TTC549 (cell line): ENCODE results near the gene KDM2A.
"Not testable (repeated sequence)": the region's sequence is repeated elsewhere in the genome, so short reads cannot be mapped to it uniquely, and the experiment has no call there.

Source experiments
- FAIRE-seq: peaks from 2 replicates; lab custom pipeline; 2012; peaks lifted over from hg19 to GRCh38; lab: Jason Lieb, UNC

Gene KDM2A

GRCh38 chr11:67118181-67118766 lies 789 bp upstream of the KDM2A start:
- FAIRE-seq: no peak

DNA sequence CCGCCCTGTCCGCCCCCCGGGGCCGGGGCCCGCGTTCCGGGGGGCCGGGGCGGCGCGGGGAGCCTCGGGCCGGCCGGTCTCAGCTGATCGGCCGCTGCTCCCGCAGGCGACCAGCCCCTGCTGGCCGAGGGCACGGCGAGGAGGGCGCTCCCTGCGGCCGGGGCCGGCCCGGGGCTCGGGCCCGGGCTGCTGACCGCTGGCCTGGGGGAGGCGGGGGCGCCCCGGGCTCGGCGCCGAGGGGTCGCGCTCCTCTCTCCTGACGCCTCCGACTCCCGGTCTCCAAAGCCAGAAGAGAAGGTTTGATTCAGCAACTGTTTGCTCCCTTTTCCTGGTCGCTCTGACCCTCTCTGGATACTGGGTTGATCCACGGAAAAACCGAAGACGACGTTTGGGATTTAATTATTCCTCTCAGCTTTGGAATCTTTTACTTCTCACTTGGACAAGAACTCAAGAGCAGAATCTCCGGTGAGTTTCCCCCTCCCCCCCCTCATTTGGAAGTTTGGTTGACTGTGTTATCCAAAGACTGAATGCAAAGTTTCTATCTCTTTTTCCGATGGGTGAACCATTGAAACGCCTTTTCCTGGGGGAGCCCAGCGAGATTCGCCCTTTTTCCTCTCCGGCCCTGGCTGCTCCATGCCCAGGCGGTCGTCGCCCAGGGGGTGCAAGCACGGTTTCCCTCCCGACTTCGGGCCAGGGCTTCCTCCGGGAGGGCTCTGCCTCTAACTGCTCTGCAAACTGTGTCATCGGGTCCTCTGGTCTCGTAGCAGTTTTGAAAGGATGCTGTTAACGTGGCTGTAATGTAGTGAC lies 725 bp downstream of the KDM2A start:
- no peak for FAIRE-seq

- no peak for FAIRE-seq
These were observed 1.4 kb downstream of the KDM2A start for GRCh38 chr11:67120456-67120855.

- FAIRE-seq: no peak
These were observed 2.0 kb downstream of the KDM2A start for GRCh38 chr11:67120881-67121710.

GRCh38 chr11:67123801-67124200 lies 4.7 kb downstream of the KDM2A start:
- FAIRE-seq: not testable (repeated sequence)

DNA sequence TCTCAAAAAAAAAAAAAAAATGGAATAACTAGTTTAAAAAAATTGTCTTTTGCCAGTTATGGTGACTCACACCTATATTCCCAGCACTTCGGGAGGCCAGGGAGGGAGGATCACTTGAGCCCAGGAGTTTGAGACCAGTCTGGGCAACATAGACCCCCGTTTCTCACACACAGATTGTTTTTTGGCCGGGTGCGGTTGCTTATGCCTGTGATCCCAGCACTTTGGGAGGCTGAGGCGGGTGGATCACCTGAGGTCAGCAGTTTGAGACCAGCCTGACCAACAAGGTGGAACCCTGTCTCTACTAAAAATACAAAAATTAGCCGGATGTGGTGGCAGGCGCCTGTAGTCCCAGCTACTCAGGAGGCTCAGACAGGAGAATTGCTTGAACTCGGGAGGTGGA lies 7.2 kb downstream of the KDM2A start:
- FAIRE-seq: not testable (repeated sequence)

DNA sequence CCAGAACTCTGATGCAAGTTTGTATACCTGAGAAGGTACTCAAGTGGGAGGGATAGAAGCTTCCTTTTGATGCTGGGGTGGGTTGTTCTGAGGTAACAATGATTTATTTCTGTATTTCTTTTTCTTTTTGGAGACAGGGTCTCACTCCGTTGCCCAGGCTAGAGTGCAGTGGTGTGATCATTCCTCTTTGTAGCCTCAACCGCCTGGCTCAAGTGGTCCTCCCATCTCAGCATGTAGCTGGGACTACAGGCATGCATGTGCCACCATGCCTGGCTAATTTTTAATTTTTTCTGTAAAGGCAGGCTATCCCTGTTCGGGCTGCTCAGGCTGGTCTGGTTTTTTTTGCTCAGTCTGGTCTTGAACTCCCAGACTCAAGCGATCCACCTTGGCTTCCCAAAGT lies 7.9 kb downstream of the KDM2A start:
- no peak for FAIRE-seq

GRCh38 chr11:67130861-67131260 lies 11.8 kb downstream of the KDM2A start:
- not testable (repeated sequence) for FAIRE-seq

DNA sequence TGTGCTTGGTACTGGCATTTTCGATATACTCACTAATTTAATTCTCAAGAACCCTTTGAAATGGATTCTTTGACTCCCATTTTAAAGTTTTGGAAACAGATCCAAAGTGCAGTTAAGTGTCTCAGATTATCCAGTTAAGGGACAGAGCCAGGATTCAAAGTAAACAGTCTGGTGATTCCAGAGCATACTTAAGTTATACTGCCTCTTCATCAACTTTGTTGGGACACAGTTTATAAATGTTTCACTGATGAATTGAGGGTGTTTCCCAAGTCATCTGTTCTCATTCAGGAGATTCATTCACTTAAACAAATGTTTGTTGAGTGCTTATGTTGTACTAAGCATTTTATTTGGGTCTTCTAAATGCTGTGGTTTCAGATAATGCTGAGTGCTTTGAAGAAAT lies 17.1 kb downstream of the KDM2A start:
- no peak for FAIRE-seq

- no peak for FAIRE-seq
These were observed 19.9 kb downstream of the KDM2A start for GRCh38 chr11:67138922-67139321.

DNA sequence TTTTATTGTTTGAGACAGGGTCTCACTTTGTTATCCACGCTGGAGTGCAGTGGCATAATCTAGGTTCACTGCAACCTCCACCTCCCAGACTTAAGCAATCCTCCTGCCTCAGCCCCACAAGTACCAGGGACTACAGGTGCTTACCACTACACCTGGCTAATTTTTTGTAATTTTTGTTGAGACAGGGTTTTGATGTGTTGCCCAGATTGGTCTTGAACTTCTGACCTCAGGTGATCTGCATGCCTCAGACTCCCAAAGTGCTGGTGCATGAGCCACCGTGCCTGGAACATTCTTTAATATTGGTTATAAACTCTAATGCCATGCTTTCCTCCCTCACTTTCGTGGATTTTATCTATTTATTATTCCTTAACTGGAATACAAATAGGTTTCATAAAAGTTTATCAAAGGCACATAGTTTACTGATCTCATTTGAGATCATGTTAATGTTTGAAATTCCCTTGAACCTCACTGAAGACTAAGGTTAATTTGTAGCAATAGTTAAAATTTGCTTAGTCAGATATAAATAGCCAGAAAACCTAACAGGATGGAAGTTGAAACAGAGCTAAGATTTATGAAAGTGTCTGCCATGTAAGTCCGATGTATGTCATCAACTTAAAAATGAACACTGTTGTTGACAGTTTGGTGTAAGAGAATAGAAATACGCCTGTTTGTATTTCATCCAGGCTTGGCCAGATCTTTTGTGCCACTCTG lies 27.6 kb downstream of the KDM2A start:
- FAIRE-seq: no peak

DNA sequence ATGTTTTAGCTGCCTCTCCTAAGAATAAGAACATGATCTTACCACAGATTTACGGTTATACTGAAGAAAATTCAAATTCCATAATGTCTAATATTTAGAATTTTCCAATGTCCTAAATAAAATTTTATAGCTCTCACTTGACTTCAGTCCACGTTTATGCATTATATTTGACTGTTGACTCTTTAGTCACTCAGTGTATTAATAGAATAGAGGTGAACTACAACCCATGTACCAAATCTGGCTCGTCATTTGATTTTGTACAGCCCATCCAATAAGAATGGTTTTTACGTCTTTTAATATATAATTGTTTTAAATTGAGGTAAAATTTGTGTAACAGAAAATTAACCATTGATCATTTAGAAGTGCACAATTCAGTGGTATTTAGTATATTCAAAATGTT lies 34.9 kb downstream of the KDM2A start:
- no peak for FAIRE-seq

- no peak for FAIRE-seq
These were observed 35.7 kb downstream of the KDM2A start for GRCh38 chr11:67154726-67155125.

DNA sequence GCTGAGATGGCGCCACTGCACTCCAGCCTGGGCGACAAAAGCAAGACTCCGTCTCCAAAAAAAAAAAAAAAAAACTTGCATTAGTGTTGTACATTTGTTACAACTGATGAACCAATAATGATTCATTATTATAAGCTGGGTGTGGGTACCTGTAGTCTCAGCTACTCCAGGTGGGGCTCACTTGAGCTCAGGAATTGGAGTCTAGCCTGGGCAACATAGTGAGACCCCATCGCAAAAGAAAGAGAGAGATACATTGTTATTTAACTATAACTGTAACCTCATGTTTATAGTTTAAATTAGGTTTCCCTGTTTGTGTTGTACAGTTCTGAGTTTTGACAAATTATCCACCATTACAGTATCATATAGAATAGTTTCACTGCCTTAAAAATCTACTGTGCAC lies 38.6 kb downstream of the KDM2A start:
- FAIRE-seq: no peak

DNA sequence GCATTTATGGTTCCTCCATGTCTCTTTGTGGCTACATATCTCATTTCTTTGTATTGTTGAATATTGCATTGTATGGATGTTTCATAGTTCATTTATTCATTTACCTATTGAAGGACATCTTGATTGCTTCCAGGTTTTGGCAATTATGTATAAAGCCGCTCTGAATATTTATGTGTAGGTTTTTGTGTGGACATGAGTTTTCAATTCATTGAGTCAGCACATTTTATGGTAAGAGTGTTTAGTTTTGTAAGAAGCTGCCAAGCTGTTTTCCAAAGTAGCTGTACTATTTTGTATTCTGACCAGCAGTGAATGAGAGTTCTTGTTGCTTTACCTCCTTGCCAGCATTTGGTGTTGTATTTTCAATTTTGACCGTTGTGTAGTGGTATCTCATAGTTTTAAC lies 39.2 kb downstream of the KDM2A start:
- no peak for FAIRE-seq

- no peak for FAIRE-seq
These were observed 41.0 kb downstream of the KDM2A start for GRCh38 chr11:67160045-67160444.

GRCh38 chr11:67160872-67161783 lies 42.1 kb downstream of the KDM2A start:
- no peak for FAIRE-seq

DNA sequence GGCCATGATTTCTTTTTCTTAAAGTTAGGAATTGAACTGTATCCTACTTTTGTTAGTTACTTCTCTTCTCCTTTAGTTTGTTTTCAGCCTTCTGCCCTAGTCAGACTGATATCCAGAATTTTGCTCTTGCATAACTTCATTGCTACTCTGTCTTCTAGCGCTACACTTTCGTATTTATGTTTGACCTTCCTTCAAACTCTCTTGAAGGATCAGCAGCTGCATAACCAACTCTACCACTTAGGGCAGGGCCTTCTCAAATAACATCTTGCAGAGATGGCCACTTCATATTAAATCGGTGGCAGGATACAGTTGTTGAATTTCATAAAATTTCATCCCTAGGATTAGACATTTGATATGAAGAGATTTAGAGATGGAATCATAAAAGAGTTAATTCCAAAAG lies 43.9 kb downstream of the KDM2A start:
- no peak for FAIRE-seq

GRCh38 chr11:67165623-67166022 lies 46.6 kb downstream of the KDM2A start:
- FAIRE-seq: no peak

DNA sequence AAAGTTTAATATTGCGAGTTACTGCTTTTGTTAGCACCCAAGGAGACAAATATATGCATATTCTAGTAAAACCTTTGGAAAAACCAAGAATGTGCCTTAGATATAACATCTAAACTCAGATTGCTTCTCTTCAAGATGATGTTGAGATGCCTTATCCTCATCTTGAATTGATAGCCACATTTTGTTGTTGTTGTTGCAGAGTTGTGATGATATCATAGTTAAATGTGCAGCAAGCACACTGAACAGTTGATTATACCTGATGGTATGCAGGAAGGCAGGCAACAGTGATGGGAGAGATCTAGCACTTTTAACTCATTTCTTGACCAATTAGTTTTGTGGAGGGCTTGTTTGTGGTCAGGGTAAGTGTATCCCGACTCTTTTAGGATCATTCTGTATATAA lies 48.0 kb downstream of the KDM2A start:
- FAIRE-seq: no peak

GRCh38 chr11:67167719-67168118 lies 48.7 kb downstream of the KDM2A start:
- no peak for FAIRE-seq
